Panc1 (cell line): ENCODE data around the gene CHMP5. TPM values are rescaled to one million over a fixed set of nuclear protein-coding genes. Genes with fewer than 3 reads are reported as not detected.

Source experiments
- ATAC-seq: fragments of 200-7000 bp; cut with Tn5 transposase; 2 replicates; pipeline ENCODE4 v1.9.1; 2020; ENCODE audit warnings: mild to moderate bottlenecking, moderate library complexity
- BruUV-seq: library from RNA; stranded (reverse); fragments of 400-500 nt; replicated peaks from 2 replicates; lab custom pipeline; 2021; lab: Mats Ljungman, UMichigan
- CTCF ChIA-PET: fragments of 300-600 bp; sonication (Branson Sonifier 250); formaldehyde crosslinking; loops from one replicate; lab custom pipeline; 2022; ENCODE audit warnings: antibody characterized with exemption; lab: Charles Lee
- POLR2A ChIA-PET: fragments of 300-600 bp; sonication (Branson Sonifier 250); formaldehyde crosslinking; loops from one replicate; lab custom pipeline; 2022; ENCODE audit warnings: antibody characterized with exemption; lab: Charles Lee
- DNase-seq: peaks from one replicate; pipeline ENCODE4 v3.0.0-alpha.2; 2010; ENCODE audit warnings: low read depth, low spot score
- H3K27ac ChIP-seq: 2 replicates; pipeline ENCODE4 v1.5.1; 2011; ENCODE audit warnings: mild to moderate bottlenecking, low read length, inconsistent platforms
- H3K27me3 ChIP-seq: fragments of 200-500 bp; sonication (Bioruptor generic); 2 replicates; pipeline ENCODE4 v1.6.0; 2014; ENCODE audit warnings: low read length, inconsistent platforms; ENCODE audit not compliant: control insufficient read depth, insufficient read depth
- H3K36me3 ChIP-seq: fragments of 200-500 bp; sonication (Bioruptor generic); 2 replicates; pipeline ENCODE4 v1.5.1; 2014; ENCODE audit warnings: inconsistent platforms, mild to moderate bottlenecking, low read length, moderate library complexity; ENCODE audit not compliant: control insufficient read depth, insufficient read depth
- H3K4me1 ChIP-seq: 2 replicates; pipeline ENCODE4 v1.5.1; 2011; ENCODE audit warnings: inconsistent platforms, mild to moderate bottlenecking, low read length, moderate library complexity; ENCODE audit not compliant: control insufficient read depth, insufficient read depth
- H3K4me3 ChIP-seq, 2 experiments: 2 replicates each; pipeline ENCODE4 v1.5.1; 2011 to 2012; ENCODE audit warnings: low read depth in 2 of 2, low read length in 2 of 2, mild to moderate bottlenecking in 2 of 2, inconsistent platforms in 1 of 2, moderate library complexity in 1 of 2
- H3K9me3 ChIP-seq: fragments of 200-500 bp; sonication (Bioruptor generic); 2 replicates; pipeline ENCODE4 v1.5.1; 2014; ENCODE audit warnings: low read depth, mild to moderate bottlenecking, inconsistent platforms, low read length, moderate library complexity; ENCODE audit not compliant: control insufficient read depth, insufficient read depth
- CTCF ChIP-seq: fragments of 450-650 bp; IDR thresholded peaks from 2 replicates; pipeline ENCODE4 v1.5.1; 2017; ENCODE audit warnings: mild to moderate bottlenecking
- POLR2AphosphoS5 ChIP-seq: IDR thresholded peaks from 2 replicates; pipeline ENCODE4 v1.6.1; 2012; ENCODE audit warnings: mild to moderate bottlenecking, low read depth, low read length, moderate library complexity
- REST ChIP-seq, 2 experiments: IDR thresholded peaks; 2 replicates each; pipeline ENCODE4 v1.6.1; 2011 to 2012; ENCODE audit warnings: low read depth in 2 of 2, control low read depth in 1 of 2, low read length in 1 of 2, mild to moderate bottlenecking in 1 of 2, moderate library complexity in 1 of 2; ENCODE audit not compliant: insufficient read depth in 1 of 2
- SIN3A ChIP-seq: IDR thresholded peaks from 2 replicates; pipeline ENCODE4 v1.6.1; 2012; ENCODE audit warnings: low read depth, mild to moderate bottlenecking, low read length, moderate library complexity, borderline replicate concordance; ENCODE audit not compliant: insufficient read depth
- TCF7L2 ChIP-seq: IDR thresholded peaks from 2 replicates; pipeline ENCODE4 v1.6.1; 2011; ENCODE audit warnings: mild to moderate bottlenecking, low read depth, low read length, inconsistent platforms
- in situ Hi-C: cut with HindIII; loops from 2 replicates; pipeline ENCODE4 v1.10.0; 2016; ENCODE audit warnings: low sequenced_read_pairs, low pct_unique_long_range_greater_than_20kb
- intact Hi-C: fragments of 100-400 bp; cut with micrococcal nuclease; formaldehyde crosslinking; loops from one replicate; pipeline ENCODE4 v1.10.0; 2022; ENCODE audit not compliant: unreplicated experiment
- total RNA-seq: library from RNA; stranded (reverse); gene quantifications from one replicate; pipeline ENCODE4 v1.2.1, GENCODE V29; 2021; ENCODE audit not compliant: unreplicated experiment

CHMP5 gene
- total RNA-seq, 1 experiment from 2014 or later: 74.5 TPM

- Histone ChIP-seq H3K9me3 (no peaks in the 10 kb centered on the region), H3K27ac (no peak overlapping the region), H3K27me3 (no peaks in the 10 kb centered on the region), H3K4me3 (no peak overlapping the region), H3K4me1 (no peaks in the 10 kb centered on the region), H3K36me3 (peaks cover 5% of the 10 kb centered on the region; the same call in 1 of the 2 replicates)
- in situ Hi-C loops: no loop called here
- ATAC-seq (no peak), DNase-seq (no peak)
- ChIA-PET CTCF (no interaction called here), POLR2A (interaction anchor here (0.5 kb wide), 1 partner anchor 17 kb away, joined by 3 read pairs; no protein-coding TSS in a partner anchor)
- BruUV-seq: no TSS peak
- intact Hi-C loops: no loop called here
- no peak for TF ChIP-seq SIN3A
- no peak for TF ChIP-seq POLR2AphosphoS5
- no peak for TF ChIP-seq REST (IDR thresholded peaks at IDR 0.05; ENCODE audit: insufficient read depth in 1 of 2, low read depth in 2 of 2, low read length in 1 of 2)
- no peak for TF ChIP-seq CTCF
- no peak for TF ChIP-seq TCF7L2
These were observed 16.2 kb upstream of the CHMP5 start for GRCh38 chr9:33248606-33249005.

GRCh38 chr9:33249087-33249658 lies 15.7 kb upstream of the CHMP5 start:
- no TSS peak for BruUV-seq
- H3K27ac ChIP-seq: no peak overlapping the region
- in situ Hi-C loops (no loop called here), intact Hi-C loops (no loop called here)
- POLR2A ChIA-PET: no interaction called here
- DNase-seq (no peak), ATAC-seq (no peak)
- H3K36me3 ChIP-seq: peaks cover 5% of the 10 kb centered on the region; the same call in 1 of the 2 replicates
- H3K4me3 ChIP-seq: no peak overlapping the region
- no peaks in the 10 kb centered on the region for H3K27me3 ChIP-seq
- TF ChIP-seq REST (IDR thresholded peaks at IDR 0.05; ENCODE audit: insufficient read depth in 1 of 2, low read depth in 2 of 2, low read length in 1 of 2) (no peak), SIN3A (no peak), TCF7L2 (no peak), POLR2AphosphoS5 (no peak), CTCF (no peak)
- no peaks in the 10 kb centered on the region for H3K4me1 ChIP-seq
- no peaks in the 10 kb centered on the region for H3K9me3 ChIP-seq
- CTCF ChIA-PET: no interaction called here
